HFFc6 (cell line): ENCODE results near the gene UBR7. TPM values are rescaled to one million over a fixed set of nuclear protein-coding genes. Genes with fewer than 3 reads are reported as not detected.

Source experiments
- DNase-seq: peaks from one replicate; pipeline ENCODE4 v3.0.0-alpha.2; 2018
- H3K27ac Mint-ChIP-seq: 2 replicates; pipeline ENCODE4 v1.8.0; 2020; ENCODE audit warnings: mild to moderate bottlenecking, mixed read lengths
- H3K27me3 Mint-ChIP-seq: 2 replicates; pipeline ENCODE4 v1.8.0; 2021; ENCODE audit warnings: mild to moderate bottlenecking, moderate library complexity, mixed read lengths; ENCODE audit not compliant: insufficient read depth
- H3K36me3 Mint-ChIP-seq: 2 replicates; pipeline ENCODE4 v1.8.0; 2021; ENCODE audit warnings: low read depth, mixed read lengths
- H3K4me1 Mint-ChIP-seq: 2 replicates; pipeline ENCODE4 v1.8.0; 2020; ENCODE audit warnings: low read depth, mixed read lengths
- H3K4me3 Mint-ChIP-seq: 2 replicates; pipeline ENCODE4 v1.8.0; 2020; ENCODE audit warnings: mild to moderate bottlenecking, moderate library complexity, mixed read lengths
- H3K9me3 Mint-ChIP-seq: 2 replicates; pipeline ENCODE4 v1.8.0; 2020; ENCODE audit warnings: mild to moderate bottlenecking, mixed read lengths
- total RNA-seq, 6 experiments: library from RNA; stranded (reverse); fragmentation: NEBNext Ultra II Directional; extraction: Animal tissue kit (Norgen Biotek cat#: 25700); gene quantifications; 2 replicates in 1 of 6; 3 replicates in 5 of 6; pipeline ENCODE4 v1.2.3, GENCODE V29; 2021
- TF ChIP-seq, protein P1 (sequence below): fragments of 200-600 bp; sonication (generic); IDR thresholded peaks from 2 replicates; pipeline ENCODE4 v1.5.0; 2021; ENCODE audit warnings: antibody characterized with exemption, mild to moderate bottlenecking

Gene UBR7
- total RNA-seq, 6 experiments from 2014 or later, result 15.3 to 23.6 (median 21.8) TPM

DNA sequence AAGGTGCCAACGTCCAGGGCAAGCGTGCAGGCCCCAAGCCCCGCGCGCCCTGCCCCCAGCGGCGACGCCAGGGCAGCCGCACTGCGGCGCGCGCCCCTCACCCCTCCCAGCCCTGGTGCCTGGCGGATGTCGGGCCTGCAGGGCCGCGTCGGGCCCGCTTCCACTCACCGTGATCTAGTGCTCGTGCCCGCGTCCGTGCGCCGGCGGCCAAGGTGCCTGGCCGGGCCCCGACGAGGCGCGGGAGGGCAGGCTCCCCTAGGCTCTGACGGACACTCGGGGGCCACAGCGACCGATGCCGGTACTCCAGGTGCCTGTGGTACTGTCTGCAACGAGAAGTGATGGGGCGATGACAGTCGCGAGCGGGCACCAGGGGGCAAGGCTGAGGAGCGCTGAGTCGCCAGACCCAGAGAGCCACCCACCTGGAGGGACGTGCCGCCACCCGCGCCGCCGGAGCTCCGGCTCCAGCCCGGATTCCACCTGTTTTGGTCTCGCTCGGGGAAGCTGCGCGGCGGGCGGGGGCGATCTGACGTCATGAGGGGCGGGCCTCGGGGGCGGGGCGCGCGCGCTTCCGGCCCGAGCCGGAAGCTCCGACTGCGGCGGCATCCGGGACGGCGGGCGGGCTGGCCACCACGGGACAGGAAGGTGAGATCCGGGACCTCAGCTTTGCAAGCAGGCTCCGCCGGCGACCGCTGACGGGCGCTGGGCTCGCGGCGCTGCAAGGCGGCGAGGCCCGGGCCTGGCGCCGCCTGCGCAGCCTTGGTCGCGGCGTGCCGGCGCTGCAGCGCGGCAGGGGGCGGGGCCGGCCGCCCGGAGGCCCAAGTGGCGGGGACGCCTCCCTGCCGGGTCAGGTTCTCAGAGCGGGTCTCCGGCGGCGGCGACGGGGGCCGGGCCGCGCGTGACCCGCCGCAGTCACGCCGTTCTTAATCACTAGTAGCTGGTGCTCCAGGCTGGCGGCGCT, 22.4 kb upstream of the UBR7 start, which contains the start of the genes LYSET and MOAP1:
Gene LYSET, plus strand, starts transcription at position 927 of the 958 bp plus-strand sequence. CDS start 89 bp downstream, outside the sequence.
Gene MOAP1, minus strand, starts transcription at position 507 of the 958 bp plus-strand sequence. CDS start 655 bp downstream, outside the sequence.
- H3K9me3 Mint-ChIP-seq, result no peaks in the 10 kb centered on the region
- TF ChIP-seq, protein P1, sequence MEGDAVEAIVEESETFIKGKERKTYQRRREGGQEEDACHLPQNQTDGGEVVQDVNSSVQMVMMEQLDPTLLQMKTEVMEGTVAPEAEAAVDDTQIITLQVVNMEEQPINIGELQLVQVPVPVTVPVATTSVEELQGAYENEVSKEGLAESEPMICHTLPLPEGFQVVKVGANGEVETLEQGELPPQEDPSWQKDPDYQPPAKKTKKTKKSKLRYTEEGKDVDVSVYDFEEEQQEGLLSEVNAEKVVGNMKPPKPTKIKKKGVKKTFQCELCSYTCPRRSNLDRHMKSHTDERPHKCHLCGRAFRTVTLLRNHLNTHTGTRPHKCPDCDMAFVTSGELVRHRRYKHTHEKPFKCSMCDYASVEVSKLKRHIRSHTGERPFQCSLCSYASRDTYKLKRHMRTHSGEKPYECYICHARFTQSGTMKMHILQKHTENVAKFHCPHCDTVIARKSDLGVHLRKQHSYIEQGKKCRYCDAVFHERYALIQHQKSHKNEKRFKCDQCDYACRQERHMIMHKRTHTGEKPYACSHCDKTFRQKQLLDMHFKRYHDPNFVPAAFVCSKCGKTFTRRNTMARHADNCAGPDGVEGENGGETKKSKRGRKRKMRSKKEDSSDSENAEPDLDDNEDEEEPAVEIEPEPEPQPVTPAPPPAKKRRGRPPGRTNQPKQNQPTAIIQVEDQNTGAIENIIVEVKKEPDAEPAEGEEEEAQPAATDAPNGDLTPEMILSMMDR, result peak; percentile 55
- peak within 1 kb of the TSS; percentile 98 for H3K4me3 Mint-ChIP-seq
- peak within 1 kb of the TSS; percentile 95 for H3K27ac Mint-ChIP-seq
- peaks cover 9% of the 10 kb centered on the region for H3K36me3 Mint-ChIP-seq
- peak; percentile 85 for DNase-seq
- H3K4me1 Mint-ChIP-seq, result peaks cover 36% of the 10 kb centered on the region
- no peaks in the 10 kb centered on the region for H3K27me3 Mint-ChIP-seq

DNA sequence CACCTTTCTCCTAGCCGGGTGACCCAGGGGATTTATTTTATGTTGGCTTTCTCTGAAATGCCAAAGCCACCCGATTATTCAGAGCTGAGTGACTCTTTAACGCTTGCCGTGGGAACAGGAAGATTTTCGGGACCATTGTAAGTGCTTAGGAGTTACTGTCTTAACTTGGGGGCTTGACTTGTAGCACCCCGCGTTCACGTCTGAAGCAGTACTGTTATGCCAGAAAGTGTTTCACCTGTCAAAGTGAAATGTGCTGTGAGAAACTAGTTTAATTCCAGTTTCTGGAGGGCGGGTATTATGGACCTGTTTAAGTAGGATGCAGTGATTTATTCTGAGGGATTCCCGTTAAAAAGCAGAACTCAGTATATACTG, 21.7 kb upstream of the UBR7 start:
- Mint-ChIP-seq H3K4me3 (peak overlapping the region; percentile 98), H3K27me3 (no peaks in the 10 kb centered on the region), H3K36me3 (peaks cover 9% of the 10 kb centered on the region), H3K4me1 (peaks cover 36% of the 10 kb centered on the region), H3K27ac (peak overlapping the region; percentile 95), H3K9me3 (no peaks in the 10 kb centered on the region)
- no peak for DNase-seq
- TF ChIP-seq, protein P1, result no peak

DNA sequence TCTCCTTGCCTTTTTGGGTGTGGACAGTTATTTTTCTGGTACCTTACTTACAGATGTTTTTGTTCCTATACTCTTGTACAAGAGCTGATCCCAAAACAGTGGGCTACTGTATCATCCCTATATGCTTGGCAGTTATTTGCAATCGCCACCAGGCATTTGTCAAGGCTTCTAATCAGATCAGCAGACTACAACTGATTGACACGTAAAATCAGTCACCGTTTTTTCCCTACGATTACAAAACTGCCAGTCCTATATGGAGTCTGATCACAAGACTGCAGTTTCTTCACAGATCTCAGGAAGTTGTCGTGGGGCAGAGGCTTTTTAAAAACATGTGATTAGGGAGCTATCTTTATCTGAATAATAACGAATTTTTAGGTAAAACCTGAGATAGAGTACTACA, 20.6 kb upstream of the UBR7 start:
- peaks cover 9% of the 10 kb centered on the region for H3K36me3 Mint-ChIP-seq
- H3K27me3 Mint-ChIP-seq, result no peaks in the 10 kb centered on the region
- no peaks in the 10 kb centered on the region for H3K9me3 Mint-ChIP-seq
- H3K4me1 Mint-ChIP-seq, result peaks cover 44% of the 10 kb centered on the region
- no peak for DNase-seq
- TF ChIP-seq, protein P1, result no peak
- H3K4me3 Mint-ChIP-seq, result peak overlapping the region; percentile 98; the same call in 1 of the 2 replicates
- peak overlapping the region; percentile 58; the same call in 1 of the 2 replicates for H3K27ac Mint-ChIP-seq

DNA sequence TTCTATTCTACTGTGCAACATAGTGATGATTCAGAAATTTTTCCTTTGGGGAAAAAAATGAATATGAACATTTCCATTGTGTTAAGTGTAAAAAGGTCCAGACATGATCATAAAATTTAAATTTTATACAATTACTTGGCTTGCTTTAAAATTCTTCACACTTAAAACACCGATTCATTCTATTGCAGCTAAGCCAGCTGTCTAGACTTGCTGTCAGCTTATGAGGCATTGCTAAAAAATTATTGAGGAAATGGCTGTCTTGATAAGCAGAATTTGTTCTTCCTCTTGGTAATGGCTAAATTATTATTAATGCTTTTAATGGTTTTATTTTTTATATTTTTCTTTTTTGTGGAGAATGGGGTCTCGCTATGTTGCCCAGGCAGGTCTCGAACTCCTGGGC, 20.1 kb upstream of the UBR7 start:
- peaks cover 40% of the 10 kb centered on the region for H3K4me1 Mint-ChIP-seq
- TF ChIP-seq, protein P1, result no peak
- no peak overlapping the region for H3K27ac Mint-ChIP-seq
- H3K27me3 Mint-ChIP-seq, result no peaks in the 10 kb centered on the region
- H3K4me3 Mint-ChIP-seq, result no peak overlapping the region
- H3K9me3 Mint-ChIP-seq, result no peaks in the 10 kb centered on the region
- H3K36me3 Mint-ChIP-seq, result peaks cover 6% of the 10 kb centered on the region
- no peak for DNase-seq

DNA sequence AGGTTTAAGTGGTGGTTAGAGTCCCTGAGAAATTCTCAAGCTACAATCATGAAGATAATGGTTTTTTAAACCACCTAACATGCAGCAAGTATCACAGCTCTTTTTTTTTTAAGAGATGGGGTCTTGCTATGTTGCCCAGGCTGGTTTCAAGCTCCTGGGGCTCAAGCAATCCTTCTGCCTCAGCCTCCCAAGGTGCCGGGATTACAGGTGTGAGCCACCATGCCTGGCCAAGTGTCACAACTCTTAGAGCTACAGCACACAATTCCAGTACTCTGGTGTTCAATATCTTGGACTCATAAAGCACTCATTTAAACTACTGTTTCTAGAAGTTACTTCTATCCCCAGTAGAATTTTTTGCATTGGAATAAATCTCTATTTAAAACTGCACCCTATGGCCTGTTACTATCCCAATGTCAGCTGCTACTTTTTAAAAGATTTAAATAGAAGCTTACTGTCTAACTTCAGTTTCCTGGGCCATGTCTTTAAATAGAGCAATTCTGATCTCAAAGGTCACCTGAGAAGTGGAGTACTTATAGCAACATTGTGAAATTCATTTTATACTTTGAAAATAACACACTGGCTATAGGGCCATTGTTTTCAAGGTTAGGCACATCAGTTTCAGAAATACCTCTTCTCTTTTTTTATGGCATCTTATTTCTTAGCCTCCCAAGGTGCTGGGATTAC, 11.6 kb upstream of the UBR7 start:
- H3K36me3 Mint-ChIP-seq, result no peaks in the 10 kb centered on the region
- TF ChIP-seq, protein P1, result no peak
- DNase-seq, result no peak
- no peaks in the 10 kb centered on the region for H3K27me3 Mint-ChIP-seq
- no peaks in the 10 kb centered on the region for H3K9me3 Mint-ChIP-seq
- H3K27ac Mint-ChIP-seq, result no peak overlapping the region
- H3K4me1 Mint-ChIP-seq, result peaks cover 25% of the 10 kb centered on the region
- H3K4me3 Mint-ChIP-seq, result no peak overlapping the region
